ENCODE measurements around the gene ALDH1A2. TPM values are rescaled to one million over a fixed set of nuclear protein-coding genes. Genes with fewer than 3 reads are reported as not detected.

The ALDH1A2 gene
- total RNA-seq, 2 donors from 2014 or later = not detected

DNA sequence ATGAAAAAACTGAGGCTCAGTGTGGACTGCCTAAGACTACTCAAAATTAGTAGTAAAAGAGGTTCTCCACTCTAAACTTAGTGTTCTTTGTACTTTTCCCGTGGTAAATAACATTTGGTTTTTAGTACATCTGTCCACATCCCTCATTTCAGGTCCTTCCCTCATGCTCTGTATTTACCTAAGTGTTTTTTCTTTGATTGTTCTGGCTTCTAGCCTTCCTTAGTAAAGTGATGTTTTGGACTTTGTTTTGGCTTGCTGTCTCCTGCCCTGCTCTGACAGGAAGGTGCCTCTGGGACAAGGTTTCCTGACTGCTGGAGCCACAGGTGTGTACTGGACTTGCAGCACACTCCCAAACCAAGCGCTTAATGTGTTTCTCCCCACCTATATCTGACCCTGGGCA is 29.9 kb upstream of the ALDH1A2 start:
- no peaks in the 10 kb centered on the region for H3K36me3 ChIP-seq (ENCODE audit: control insufficient read depth, insufficient read depth, low read length)
- H3K36me3 Mint-ChIP-seq (ENCODE audit: low read depth) = no peaks in the 10 kb centered on the region
- no peaks in the 10 kb centered on the region for H3K4me1 ChIP-seq (ENCODE audit: control insufficient read depth, insufficient read depth, low read length)
- no peak overlapping the region for H3K4me3 Mint-ChIP-seq
- H3K4me1 Mint-ChIP-seq = no peaks in the 10 kb centered on the region
- H3K9me3 ChIP-seq (ENCODE audit: control insufficient read depth, low read length) = no peaks in the 10 kb centered on the region
- no peaks in the 10 kb centered on the region for H3K27me3 ChIP-seq (ENCODE audit: control insufficient read depth, insufficient read depth, low read length, poor library complexity, severe bottlenecking)
- DNase-seq = no peak
- no peak overlapping the region for H3K4me3 ChIP-seq (ENCODE audit: low read length)
- H3K27ac Mint-ChIP-seq = no peak overlapping the region
- peaks cover 5% of the 10 kb centered on the region for H3K27me3 Mint-ChIP-seq (ENCODE audit: insufficient read depth)
- no peak overlapping the region for H3K9ac ChIP-seq (ENCODE audit: extremely low read depth, low read length, poor library complexity, severe bottlenecking)
- no peak overlapping the region for H3K27ac ChIP-seq (ENCODE audit: low read depth, low read length)
- 93% methylated on average over 2 of the region's 2 CpGs; no CpG with 5 or more reads in 1 of the 2 experiments for WGBS, 2 experiments (ENCODE audit: insufficient coverage in 1 of 2, insufficient read length in 1 of 2)
- H3K9me3 Mint-ChIP-seq = peaks cover 2% of the 10 kb centered on the region
- TF ChIP-seq CTCF (conservative IDR thresholded peaks at IDR 0.05) = no peak

DNA sequence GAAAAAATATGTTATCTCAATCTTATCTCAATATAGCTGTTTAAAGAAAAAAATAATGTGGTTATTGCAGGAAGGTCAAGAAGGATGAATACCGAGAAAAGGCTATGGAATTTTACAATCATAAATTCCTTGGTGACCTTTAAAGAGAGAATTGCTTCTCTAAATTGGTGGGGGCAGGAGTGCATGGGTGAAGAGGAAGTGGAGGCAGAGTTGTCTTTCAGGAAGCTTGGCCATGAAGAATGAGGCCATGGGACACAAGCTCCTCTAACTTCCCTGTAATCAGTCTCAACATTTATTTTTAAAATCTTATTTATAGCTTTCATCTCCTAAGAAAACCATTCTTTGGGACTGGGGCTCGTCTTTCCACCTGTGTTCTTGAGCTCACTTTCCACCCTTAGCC is 22.4 kb upstream of the ALDH1A2 start:
- no peak overlapping the region for H3K27ac Mint-ChIP-seq
- no peak overlapping the region for H3K27ac ChIP-seq (ENCODE audit: low read depth, low read length)
- H3K4me1 ChIP-seq (ENCODE audit: control insufficient read depth, insufficient read depth, low read length) = no peaks in the 10 kb centered on the region
- no peaks in the 10 kb centered on the region for H3K36me3 ChIP-seq (ENCODE audit: control insufficient read depth, insufficient read depth, low read length)
- no peak for TF ChIP-seq CTCF (conservative IDR thresholded peaks at IDR 0.05)
- no peaks in the 10 kb centered on the region for H3K36me3 Mint-ChIP-seq (ENCODE audit: low read depth)
- no peaks in the 10 kb centered on the region for H3K4me1 Mint-ChIP-seq
- no peak overlapping the region for H3K4me3 ChIP-seq (ENCODE audit: low read length)
- H3K9me3 Mint-ChIP-seq = no peaks in the 10 kb centered on the region
- no peak overlapping the region for H3K9ac ChIP-seq (ENCODE audit: extremely low read depth, low read length, poor library complexity, severe bottlenecking)
- DNase-seq = no peak
- no peak overlapping the region for H3K4me3 Mint-ChIP-seq
- H3K27me3 ChIP-seq (ENCODE audit: control insufficient read depth, insufficient read depth, low read length, poor library complexity, severe bottlenecking) = no peaks in the 10 kb centered on the region
- no peaks in the 10 kb centered on the region for H3K9me3 ChIP-seq (ENCODE audit: control insufficient read depth, low read length)
- peaks cover 2% of the 10 kb centered on the region for H3K27me3 Mint-ChIP-seq (ENCODE audit: insufficient read depth)
- WGBS, 2 experiments (ENCODE audit: insufficient coverage in 1 of 2, insufficient read length in 1 of 2) = 92 to 100% methylated on average over 1 to 2 of the region's 2 CpGs

GRCh38 chr15:58086491-58086890 is 21.0 kb upstream of the ALDH1A2 start:
- Histone ChIP-seq H3K27ac (ENCODE audit: low read depth, low read length) (no peak overlapping the region), H3K4me1 (ENCODE audit: control insufficient read depth, insufficient read depth, low read length) (no peaks in the 10 kb centered on the region), H3K9me3 (ENCODE audit: control insufficient read depth, low read length) (no peaks in the 10 kb centered on the region), H3K36me3 (ENCODE audit: control insufficient read depth, insufficient read depth, low read length) (no peaks in the 10 kb centered on the region), H3K9ac (ENCODE audit: extremely low read depth, low read length, poor library complexity, severe bottlenecking) (no peak overlapping the region), H3K27me3 (ENCODE audit: control insufficient read depth, insufficient read depth, low read length, poor library complexity, severe bottlenecking) (no peaks in the 10 kb centered on the region), H3K4me3 (ENCODE audit: low read length) (no peak overlapping the region)
- Mint-ChIP-seq H3K27ac (no peak overlapping the region), H3K4me3 (no peak overlapping the region), H3K4me1 (no peaks in the 10 kb centered on the region), H3K9me3 (no peaks in the 10 kb centered on the region), H3K36me3 (ENCODE audit: low read depth) (no peaks in the 10 kb centered on the region), H3K27me3 (ENCODE audit: insufficient read depth) (no peaks in the 10 kb centered on the region)
- no peak for TF ChIP-seq CTCF (conservative IDR thresholded peaks at IDR 0.05)
- 90 to 100% methylated on average over 1 of the region's 2 CpGs for WGBS, 2 experiments (ENCODE audit: insufficient coverage in 1 of 2, insufficient read length in 1 of 2)
- DNase-seq = no peak
